IgD-negative memory B cell (primary cell): ENCODE results near the gene LPCAT4. TPM values are rescaled to one million over a fixed set of nuclear protein-coding genes. Genes with fewer than 3 reads are reported as not detected.

ENCODE experiments used
- H3K27ac Mint-ChIP-seq, 3 donors: one replicate each; pipeline ENCODE4 v1.8.0; 2020 to 2022; ENCODE audit warnings: mild to moderate bottlenecking in 3 of 3, mixed read lengths in 3 of 3, moderate library complexity in 1 of 3
- H3K27me3 Mint-ChIP-seq: one replicate; pipeline ENCODE4 v1.8.0; 2021; ENCODE audit warnings: mixed read lengths
- H3K36me3 Mint-ChIP-seq: one replicate; pipeline ENCODE4 v1.8.0; 2020; ENCODE audit warnings: mild to moderate bottlenecking, mixed read lengths
- H3K4me1 Mint-ChIP-seq, 3 donors: one replicate each; pipeline ENCODE4 v1.8.0; 2020 to 2022; ENCODE audit warnings: mixed read lengths in 3 of 3, mild to moderate bottlenecking in 1 of 3
- H3K4me3 Mint-ChIP-seq, 4 donors: one replicate each; pipeline ENCODE4 v1.8.0; 2020 to 2022; ENCODE audit warnings: mild to moderate bottlenecking in 4 of 4, mixed read lengths in 4 of 4, moderate library complexity in 3 of 4
- H3K9me3 Mint-ChIP-seq, 3 donors: one replicate each; pipeline ENCODE4 v1.8.0; 2020 to 2021; ENCODE audit warnings: mixed read lengths in 3 of 3, mild to moderate bottlenecking in 1 of 3
- polyA plus RNA-seq: library from polyadenylated mRNA; unstranded; fragments of 300-500 nt; fragmentation: Illumina TruSeq; gene quantifications from one replicate; pipeline ENCODE4 v1.2.3, GENCODE V29; 2021

The LPCAT4 gene
- polyA plus RNA-seq, 1 donor from 2014 or later, result 8.5 TPM

- no peaks in the 10 kb centered on the region for H3K27me3 Mint-ChIP-seq
- H3K9me3 Mint-ChIP-seq, result no peaks in the 10 kb centered on the region
- peaks cover 24 to 42% (median 39%) of the 10 kb centered on the region in 3 donors for H3K4me1 Mint-ChIP-seq
- H3K36me3 Mint-ChIP-seq, result peaks cover 8% of the 10 kb centered on the region
- peak overlapping the region; percentile 93 to 99 (median 98) for H3K4me3 Mint-ChIP-seq
- H3K27ac Mint-ChIP-seq, result peak overlapping the region; percentile 86 to 96 (median 94)
Measured at GRCh38 chr15:34336231-34336990, 30.6 kb downstream of the LPCAT4 start.

- peak overlapping the region; percentile 93 to 99 (median 98) for H3K4me3 Mint-ChIP-seq
- H3K36me3 Mint-ChIP-seq, result peaks cover 6% of the 10 kb centered on the region
Measured at GRCh38 chr15:34335176-34336032, 31.6 kb downstream of the LPCAT4 start.

GRCh38 chr15:34334672-34335071, 32.3 kb downstream of the LPCAT4 start:
- Mint-ChIP-seq H3K27ac (peak overlapping the region; percentile 10 to 94 (median 86)), H3K9me3 (no peaks in the 10 kb centered on the region), H3K4me1 (peaks cover 28 to 51% (median 40%) of the 10 kb centered on the region in 3 donors), H3K36me3 (peaks cover 6% of the 10 kb centered on the region), H3K4me3 (peak overlapping the region; percentile 93 to 99 (median 98)), H3K27me3 (no peaks in the 10 kb centered on the region)

More at GRCh38 chr15:34335176-34336032, 31.6 kb downstream of the LPCAT4 start:
- Mint-ChIP-seq H3K9me3 (no peaks in the 10 kb centered on the region), H3K27me3 (no peaks in the 10 kb centered on the region), H3K27ac (peak overlapping the region; percentile 86 to 96 (median 94)), H3K4me1 (peaks cover 23 to 44% (median 41%) of the 10 kb centered on the region in 3 donors)

- Mint-ChIP-seq H3K4me1 (peaks cover 45 to 69% (median 55%) of the 10 kb centered on the region in 3 donors), H3K9me3 (no peaks in the 10 kb centered on the region), H3K4me3 (peak overlapping the region in 3 of 4 donors; percentile 9 to 99 (median 93)), H3K27ac (peak overlapping the region; percentile 86 to 94 (median 93)), H3K27me3 (no peaks in the 10 kb centered on the region), H3K36me3 (peaks cover 6% of the 10 kb centered on the region)
Measured at GRCh38 chr15:34332553-34333120, 34.4 kb downstream of the LPCAT4 start.

DNA sequence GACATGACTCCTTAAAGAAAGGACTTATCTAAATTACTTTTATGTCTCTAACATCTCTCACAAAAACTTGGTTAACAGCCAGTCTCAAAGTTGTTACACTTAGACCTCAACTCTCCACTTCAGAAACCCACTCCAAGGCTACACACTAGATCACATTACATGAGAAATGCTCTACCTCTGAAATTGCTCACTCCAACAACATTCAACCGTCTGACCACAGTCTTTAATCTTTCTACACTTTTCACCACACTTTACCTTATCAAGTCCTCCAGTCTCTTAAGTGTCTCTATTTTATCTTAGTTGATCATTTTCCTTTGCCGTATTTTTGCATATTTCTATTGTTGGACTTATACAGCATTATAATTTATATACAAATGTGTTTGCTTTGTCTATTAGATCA, 35.2 kb downstream of the LPCAT4 start:
- H3K27ac Mint-ChIP-seq, result peak overlapping the region; percentile 82 to 93 (median 86)
- no peaks in the 10 kb centered on the region for H3K9me3 Mint-ChIP-seq
- no peaks in the 10 kb centered on the region for H3K27me3 Mint-ChIP-seq
- peaks cover 6% of the 10 kb centered on the region for H3K36me3 Mint-ChIP-seq
- H3K4me1 Mint-ChIP-seq, result peaks cover 54 to 71% (median 59%) of the 10 kb centered on the region in 3 donors
- H3K4me3 Mint-ChIP-seq, result peak overlapping the region in 3 of 4 donors; percentile 5 to 66 (median 61)

- Mint-ChIP-seq H3K9me3 (no peaks in the 10 kb centered on the region), H3K4me1 (peaks cover 61 to 68% (median 66%) of the 10 kb centered on the region in 3 donors), H3K27me3 (no peaks in the 10 kb centered on the region), H3K4me3 (peak overlapping the region in 3 of 4 donors; percentile 66 to 82 (median 79)), H3K36me3 (peaks cover 3% of the 10 kb centered on the region), H3K27ac (peak overlapping the region in 2 of 3 donors; percentile 76 to 82)
Measured at GRCh38 chr15:34330279-34330678, 36.7 kb downstream of the LPCAT4 start.

DNA sequence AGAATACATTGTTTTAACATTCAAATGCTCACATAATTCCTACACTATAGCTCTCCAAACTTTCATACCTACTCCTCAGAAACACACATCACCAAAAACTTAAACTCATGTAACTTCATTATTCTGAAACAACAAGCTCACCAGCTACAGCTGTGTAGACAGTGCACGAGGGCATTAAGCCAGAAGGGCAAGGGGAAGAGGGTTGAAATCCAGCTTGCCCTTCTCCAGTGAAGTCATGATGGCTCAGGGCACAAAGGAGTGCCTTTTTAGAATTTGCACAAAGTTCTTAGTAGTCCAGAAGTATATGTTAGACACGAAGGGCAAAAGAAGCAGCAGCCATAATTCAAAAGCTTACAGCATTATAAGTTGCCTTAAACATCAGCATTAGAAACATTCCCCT, 38.0 kb downstream of the LPCAT4 start:
- peak overlapping the region; percentile 62 to 85 (median 68) for H3K4me3 Mint-ChIP-seq
- H3K27ac Mint-ChIP-seq, result peak overlapping the region; percentile 76 to 95 (median 86)
- H3K4me1 Mint-ChIP-seq, result peaks cover 66% of the 10 kb centered on the region in 3 donors
- H3K36me3 Mint-ChIP-seq, result peaks cover 3% of the 10 kb centered on the region
- no peaks in the 10 kb centered on the region for H3K27me3 Mint-ChIP-seq
- H3K9me3 Mint-ChIP-seq, result no peaks in the 10 kb centered on the region

GRCh38 chr15:34327906-34328305, 39.1 kb downstream of the LPCAT4 start:
- peaks cover 3% of the 10 kb centered on the region for H3K36me3 Mint-ChIP-seq
- H3K27ac Mint-ChIP-seq, result peak overlapping the region; percentile 76 to 95 (median 94)
- no peaks in the 10 kb centered on the region for H3K9me3 Mint-ChIP-seq
- H3K27me3 Mint-ChIP-seq, result no peaks in the 10 kb centered on the region
- H3K4me3 Mint-ChIP-seq, result peak overlapping the region; percentile 64 to 81 (median 68)
- H3K4me1 Mint-ChIP-seq, result peaks cover 63 to 67% (median 66%) of the 10 kb centered on the region in 3 donors

- peak overlapping the region in 2 of 3 donors; percentile 57 to 94 for H3K27ac Mint-ChIP-seq
- peaks cover 1% of the 10 kb centered on the region for H3K36me3 Mint-ChIP-seq
- H3K4me1 Mint-ChIP-seq, result peaks cover 54 to 66% (median 57%) of the 10 kb centered on the region in 3 donors
- H3K9me3 Mint-ChIP-seq, result no peaks in the 10 kb centered on the region
- no peaks in the 10 kb centered on the region for H3K27me3 Mint-ChIP-seq
- H3K4me3 Mint-ChIP-seq, result peak overlapping the region in 2 of 4 donors; percentile 25 to 63
Measured at GRCh38 chr15:34325368-34325767, 41.6 kb downstream of the LPCAT4 start.

DNA sequence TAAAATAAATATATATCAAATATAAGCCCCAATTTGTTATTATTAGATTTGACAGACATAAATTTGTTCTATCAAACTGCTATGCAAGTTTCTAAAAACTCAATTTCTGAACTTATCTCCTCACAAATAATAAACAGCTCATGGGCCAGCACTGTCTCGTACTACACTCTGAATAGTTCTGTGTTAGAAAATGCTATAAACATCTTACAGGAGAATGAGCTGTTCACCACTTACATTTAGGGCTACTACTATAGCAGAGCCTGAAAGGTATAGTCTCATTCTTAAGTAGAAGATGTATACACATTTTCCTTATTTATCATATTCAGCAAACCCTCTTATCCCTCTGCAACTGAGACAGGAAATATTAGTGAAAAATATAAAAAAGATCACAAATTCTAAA, 42.1 kb downstream of the LPCAT4 start:
- no peak overlapping the region for H3K27ac Mint-ChIP-seq
- H3K36me3 Mint-ChIP-seq, result peaks cover 1% of the 10 kb centered on the region
- H3K9me3 Mint-ChIP-seq, result no peaks in the 10 kb centered on the region
- H3K4me3 Mint-ChIP-seq, result peak overlapping the region in 1 of 4 donors; percentile 50
- H3K4me1 Mint-ChIP-seq, result peaks cover 54 to 67% (median 58%) of the 10 kb centered on the region in 3 donors
- H3K27me3 Mint-ChIP-seq, result no peaks in the 10 kb centered on the region

GRCh38 chr15:34323217-34323616, 43.8 kb downstream of the LPCAT4 start:
- Mint-ChIP-seq H3K27ac (no peak overlapping the region), H3K4me3 (peak overlapping the region in 1 of 4 donors; percentile 11), H3K27me3 (no peaks in the 10 kb centered on the region), H3K4me1 (peaks cover 49 to 60% (median 56%) of the 10 kb centered on the region in 3 donors), H3K36me3 (peaks cover 1% of the 10 kb centered on the region), H3K9me3 (no peaks in the 10 kb centered on the region)

DNA sequence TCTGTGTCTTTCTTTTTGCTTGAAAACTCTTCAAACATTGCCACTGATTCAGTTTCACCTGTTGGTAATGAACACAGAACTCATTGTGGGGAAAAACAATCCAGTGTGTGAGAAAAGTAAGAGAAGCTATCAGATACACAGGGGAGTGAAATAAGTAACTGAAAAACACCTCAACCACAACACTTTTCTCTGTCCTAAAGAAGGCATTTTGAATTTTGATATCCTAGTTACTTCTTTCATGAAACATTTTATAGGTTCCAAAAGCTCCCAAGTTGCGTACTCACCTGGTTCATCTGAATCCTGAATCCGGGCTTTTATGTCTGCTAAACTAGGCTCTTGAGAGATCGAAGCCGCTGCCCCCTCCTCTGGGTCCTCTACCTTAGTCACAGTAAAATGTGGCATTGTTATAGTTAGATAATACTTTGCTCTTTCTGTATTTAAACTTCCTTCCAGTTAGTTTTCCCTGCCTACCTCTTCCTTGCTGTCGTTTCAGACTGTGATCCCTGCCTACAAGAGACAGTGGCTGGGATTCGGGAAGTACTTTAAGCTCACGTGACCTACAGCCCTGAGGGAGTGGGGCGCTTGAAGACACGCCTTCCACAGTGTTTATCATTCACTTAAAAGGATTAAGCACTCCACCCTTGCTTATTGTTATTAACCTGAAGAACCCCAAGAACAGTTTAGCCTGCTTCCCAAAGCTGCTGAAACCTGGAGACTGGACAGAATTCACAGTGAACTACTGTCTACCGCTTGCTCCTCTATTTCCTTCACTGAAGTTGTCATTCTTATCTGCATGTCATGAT, 48.5 kb downstream of the LPCAT4 start:
- no peaks in the 10 kb centered on the region for H3K27me3 Mint-ChIP-seq
- peak overlapping the region; percentile 81 to 97 (median 91) for H3K4me3 Mint-ChIP-seq
- H3K4me1 Mint-ChIP-seq, result peaks cover 42 to 48% (median 43%) of the 10 kb centered on the region in 3 donors
- H3K27ac Mint-ChIP-seq, result peak overlapping the region; percentile 40 to 84 (median 60)
- H3K9me3 Mint-ChIP-seq, result no peaks in the 10 kb centered on the region
- peaks cover 5% of the 10 kb centered on the region for H3K36me3 Mint-ChIP-seq

DNA sequence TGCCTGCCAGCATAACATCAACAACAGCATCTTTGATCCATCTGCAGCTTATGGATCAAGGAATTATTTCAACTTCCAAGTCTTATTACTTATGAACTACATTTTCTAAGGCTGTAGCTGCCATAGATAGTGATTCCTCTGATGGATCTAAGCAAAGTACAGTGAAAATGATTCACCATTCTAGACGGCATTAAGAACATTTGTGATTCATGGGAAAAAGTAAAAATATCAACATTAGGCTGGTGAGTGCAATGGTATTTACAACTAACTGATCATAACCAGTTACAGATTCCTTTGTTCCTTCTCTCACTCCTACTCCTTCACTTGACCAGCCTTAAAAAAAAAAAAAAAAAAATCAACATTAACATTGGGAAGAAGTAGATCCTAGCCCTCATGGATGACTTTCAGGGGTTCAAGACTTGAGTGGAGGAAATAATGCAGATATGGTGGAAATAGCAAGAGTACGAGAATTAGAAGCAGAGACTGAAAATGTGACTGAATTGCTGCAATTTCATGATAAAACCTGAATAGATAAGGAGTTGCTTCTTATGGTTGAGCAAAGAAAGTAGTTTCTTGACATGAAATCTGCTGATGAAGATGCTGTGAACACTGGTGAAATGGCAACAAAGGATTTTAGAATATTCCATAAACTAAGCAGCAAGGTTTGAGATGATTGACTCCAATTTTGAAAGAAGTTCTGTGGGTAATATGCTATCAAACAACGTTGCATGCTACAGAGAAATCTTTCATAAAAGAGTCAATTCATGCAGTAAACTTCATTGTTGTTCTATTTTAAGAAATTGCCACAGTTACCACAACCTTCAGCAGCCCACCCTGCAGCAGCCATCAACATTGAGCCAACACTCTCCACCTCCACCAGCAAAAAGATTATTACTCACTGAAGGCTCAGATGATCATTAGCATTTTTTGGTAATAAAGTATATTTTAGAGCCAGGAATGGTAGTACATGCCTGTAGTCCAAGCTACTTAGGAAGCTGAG, 52.2 kb downstream of the LPCAT4 start:
- peak overlapping the region in 2 of 4 donors; percentile 5 to 37 for H3K4me3 Mint-ChIP-seq
- H3K9me3 Mint-ChIP-seq, result no peaks in the 10 kb centered on the region
- peaks cover 23 to 43% (median 34%) of the 10 kb centered on the region in 3 donors for H3K4me1 Mint-ChIP-seq
- H3K27ac Mint-ChIP-seq, result no peak overlapping the region
- peaks cover 3% of the 10 kb centered on the region for H3K36me3 Mint-ChIP-seq
- H3K27me3 Mint-ChIP-seq, result no peaks in the 10 kb centered on the region
